Measurements from ENCODE around the gene TMEM181. TPM values are rescaled to one million over a fixed set of nuclear protein-coding genes. Genes with fewer than 3 reads are reported as not detected.
"Not testable (repeated sequence)": the region's sequence is repeated elsewhere in the genome, so short reads cannot be mapped to it uniquely, and the experiment has no call there.

The TMEM181 gene
- total RNA-seq, 2 donors from 2014 or later = 21.2 to 21.8 TPM

DNA sequence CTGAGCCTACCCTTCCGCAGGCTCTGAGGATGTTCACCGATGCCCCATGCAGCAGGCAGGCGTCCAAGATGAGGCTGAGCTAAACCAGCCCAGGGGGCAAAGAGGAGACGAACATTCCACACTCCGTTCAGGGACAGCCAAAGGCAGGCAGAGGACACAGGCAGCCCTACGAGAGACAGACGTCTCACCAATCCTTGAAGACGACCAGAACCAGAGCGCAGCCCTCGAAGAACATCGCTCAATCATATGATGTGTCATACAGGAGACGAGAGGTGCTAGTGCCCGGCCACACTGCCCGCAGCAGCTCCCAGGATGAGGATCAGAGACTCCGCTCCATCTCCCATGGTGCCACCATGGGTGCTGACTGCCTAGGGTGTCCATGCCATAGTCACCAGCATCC is 35.6 kb upstream of the TMEM181 start:
- Histone ChIP-seq H3K4me3 (ENCODE audit: low read length) (no peak overlapping the region), H3K4me1 (ENCODE audit: control insufficient read depth, insufficient read depth, low read length) (no peaks in the 10 kb centered on the region), H3K27me3 (ENCODE audit: control insufficient read depth, insufficient read depth, low read length, poor library complexity, severe bottlenecking) (no peaks in the 10 kb centered on the region), H3K36me3 (ENCODE audit: control insufficient read depth, insufficient read depth, low read length) (no peaks in the 10 kb centered on the region), H3K9ac (ENCODE audit: extremely low read depth, low read length, poor library complexity, severe bottlenecking) (no peak overlapping the region), H3K9me3 (ENCODE audit: control insufficient read depth, low read length) (no peaks in the 10 kb centered on the region), H3K27ac (ENCODE audit: low read depth, low read length) (no peak overlapping the region)
- Mint-ChIP-seq H3K4me1 (no peaks in the 10 kb centered on the region), H3K4me3 (no peak overlapping the region), H3K27ac (no peak overlapping the region), H3K9me3 (peaks cover 28% of the 10 kb centered on the region), H3K27me3 (ENCODE audit: insufficient read depth) (peaks cover 39% of the 10 kb centered on the region), H3K36me3 (ENCODE audit: low read depth) (no peaks in the 10 kb centered on the region)
- peak; percentile 27 for DNase-seq
- 93 to 95% methylated on average over 15 of the region's 15 CpGs for whole genome bisulfite sequencing, 2 experiments (ENCODE audit: insufficient coverage in 1 of 2, insufficient read length in 1 of 2)
- TF ChIP-seq, protein P1, sequence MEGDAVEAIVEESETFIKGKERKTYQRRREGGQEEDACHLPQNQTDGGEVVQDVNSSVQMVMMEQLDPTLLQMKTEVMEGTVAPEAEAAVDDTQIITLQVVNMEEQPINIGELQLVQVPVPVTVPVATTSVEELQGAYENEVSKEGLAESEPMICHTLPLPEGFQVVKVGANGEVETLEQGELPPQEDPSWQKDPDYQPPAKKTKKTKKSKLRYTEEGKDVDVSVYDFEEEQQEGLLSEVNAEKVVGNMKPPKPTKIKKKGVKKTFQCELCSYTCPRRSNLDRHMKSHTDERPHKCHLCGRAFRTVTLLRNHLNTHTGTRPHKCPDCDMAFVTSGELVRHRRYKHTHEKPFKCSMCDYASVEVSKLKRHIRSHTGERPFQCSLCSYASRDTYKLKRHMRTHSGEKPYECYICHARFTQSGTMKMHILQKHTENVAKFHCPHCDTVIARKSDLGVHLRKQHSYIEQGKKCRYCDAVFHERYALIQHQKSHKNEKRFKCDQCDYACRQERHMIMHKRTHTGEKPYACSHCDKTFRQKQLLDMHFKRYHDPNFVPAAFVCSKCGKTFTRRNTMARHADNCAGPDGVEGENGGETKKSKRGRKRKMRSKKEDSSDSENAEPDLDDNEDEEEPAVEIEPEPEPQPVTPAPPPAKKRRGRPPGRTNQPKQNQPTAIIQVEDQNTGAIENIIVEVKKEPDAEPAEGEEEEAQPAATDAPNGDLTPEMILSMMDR (conservative IDR thresholded peaks at IDR 0.05) = no peak

DNA sequence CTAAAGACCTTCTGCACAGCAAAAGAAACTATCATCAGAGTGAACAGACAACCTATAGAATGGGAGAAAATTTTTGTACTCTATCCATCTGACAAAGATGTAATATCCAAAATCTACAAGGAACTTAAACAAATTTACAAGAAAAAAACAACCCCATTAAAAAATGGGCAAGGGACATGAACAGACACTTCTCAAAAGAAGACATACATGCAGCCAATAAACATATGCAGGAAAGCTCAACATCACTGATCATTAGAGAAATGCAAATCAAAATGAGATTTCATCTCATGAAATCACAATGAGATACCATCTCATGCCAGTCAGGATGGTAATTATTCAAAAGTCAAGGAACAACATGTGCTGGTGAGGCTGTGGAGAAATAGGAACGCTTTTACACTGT is 32.0 kb upstream of the TMEM181 start:
- not testable (repeated sequence) for H3K4me3 Mint-ChIP-seq

DNA sequence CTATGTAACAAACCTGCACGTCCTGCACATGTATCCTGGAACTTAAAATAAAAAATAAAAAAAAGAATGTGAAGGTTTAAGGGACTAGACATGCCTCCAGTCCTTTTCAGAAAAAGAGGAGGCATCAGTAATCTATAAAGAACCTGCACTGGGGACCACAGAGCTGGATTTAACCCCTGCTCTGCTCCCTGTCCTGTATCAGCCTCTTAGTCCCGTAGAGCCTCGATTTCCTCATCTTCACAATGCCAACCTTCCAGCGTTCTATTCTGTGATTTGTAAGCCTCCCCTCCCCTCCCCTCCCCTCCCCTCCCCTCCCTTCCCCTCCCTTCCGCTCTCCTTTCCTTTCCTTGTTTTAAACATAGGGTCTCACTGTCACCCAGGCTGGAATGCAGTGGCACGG is 31.1 kb upstream of the TMEM181 start:
- Histone ChIP-seq H3K4me1 (ENCODE audit: control insufficient read depth, insufficient read depth, low read length) (no peaks in the 10 kb centered on the region), H3K9ac (ENCODE audit: extremely low read depth, low read length, poor library complexity, severe bottlenecking) (no peak overlapping the region), H3K27ac (ENCODE audit: low read depth, low read length) (no peak overlapping the region), H3K9me3 (ENCODE audit: control insufficient read depth, low read length) (no peaks in the 10 kb centered on the region), H3K27me3 (ENCODE audit: control insufficient read depth, insufficient read depth, low read length, poor library complexity, severe bottlenecking) (no peaks in the 10 kb centered on the region), H3K4me3 (ENCODE audit: low read length) (no peak overlapping the region), H3K36me3 (ENCODE audit: control insufficient read depth, insufficient read depth, low read length) (no peaks in the 10 kb centered on the region)
- Mint-ChIP-seq H3K4me1 (no peaks in the 10 kb centered on the region), H3K36me3 (ENCODE audit: low read depth) (no peaks in the 10 kb centered on the region), H3K4me3 (no peak overlapping the region), H3K27ac (no peak overlapping the region), H3K9me3 (peaks cover 22% of the 10 kb centered on the region), H3K27me3 (ENCODE audit: insufficient read depth) (peaks cover 43% of the 10 kb centered on the region)
- WGBS, 2 experiments (ENCODE audit: insufficient coverage in 1 of 2, insufficient read length in 1 of 2) = 94 to 100% methylated on average over 4 to 6 of the region's 6 CpGs
- DNase-seq = peak; percentile 10
- TF ChIP-seq, protein P1 (conservative IDR thresholded peaks at IDR 0.05) = no peak

More for the DNA sequence above, 32.0 kb upstream of the TMEM181 start:
- H3K27ac ChIP-seq (ENCODE audit: low read depth, low read length); H3K4me1 ChIP-seq (ENCODE audit: control insufficient read depth, insufficient read depth, low read length); H3K9ac ChIP-seq (ENCODE audit: extremely low read depth, low read length, poor library complexity, severe bottlenecking); H3K27ac Mint-ChIP-seq; H3K9me3 ChIP-seq (ENCODE audit: control insufficient read depth, low read length); H3K36me3 Mint-ChIP-seq (ENCODE audit: low read depth); H3K4me3 ChIP-seq (ENCODE audit: low read length); DNase-seq; H3K36me3 ChIP-seq (ENCODE audit: control insufficient read depth, insufficient read depth, low read length); H3K27me3 ChIP-seq (ENCODE audit: control insufficient read depth, insufficient read depth, low read length, poor library complexity, severe bottlenecking); H3K4me1 Mint-ChIP-seq: not testable (repeated sequence)
- H3K27me3 Mint-ChIP-seq (ENCODE audit: insufficient read depth) = peaks cover 46% of the 10 kb centered on the region
- 83 to 95% methylated on average over 1 of the region's 1 CpG for WGBS, 2 experiments (ENCODE audit: insufficient coverage in 1 of 2, insufficient read length in 1 of 2)
- H3K9me3 Mint-ChIP-seq = peaks cover 28% of the 10 kb centered on the region

DNA sequence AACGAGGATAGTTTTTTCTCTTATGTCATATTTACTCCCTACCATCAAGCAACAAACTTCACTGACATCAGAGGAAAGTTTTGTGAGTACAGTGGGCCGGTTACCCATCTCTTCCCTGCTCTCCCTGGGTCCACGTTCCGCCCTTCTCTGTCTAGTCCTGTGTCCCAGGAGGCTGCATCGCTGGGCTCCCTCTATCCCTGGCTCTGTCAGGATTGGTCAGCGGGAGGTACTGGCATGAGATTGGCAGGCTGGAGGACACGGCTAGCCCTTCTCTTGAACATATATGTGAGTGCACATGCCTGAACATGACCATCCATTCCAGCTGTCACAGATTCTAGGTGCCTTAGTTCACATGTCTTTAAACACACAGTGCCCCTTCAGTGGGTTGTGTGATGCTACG is 30.3 kb upstream of the TMEM181 start:
- H3K4me3 Mint-ChIP-seq = no peak overlapping the region
- H3K27ac ChIP-seq (ENCODE audit: low read depth, low read length) = no peak overlapping the region
- no peaks in the 10 kb centered on the region for H3K27me3 ChIP-seq (ENCODE audit: control insufficient read depth, insufficient read depth, low read length, poor library complexity, severe bottlenecking)
- TF ChIP-seq, protein P1 (conservative IDR thresholded peaks at IDR 0.05) = no peak
- H3K4me1 Mint-ChIP-seq = no peaks in the 10 kb centered on the region
- H3K36me3 Mint-ChIP-seq (ENCODE audit: low read depth) = no peaks in the 10 kb centered on the region
- H3K9me3 ChIP-seq (ENCODE audit: control insufficient read depth, low read length) = no peaks in the 10 kb centered on the region
- no peaks in the 10 kb centered on the region for H3K4me1 ChIP-seq (ENCODE audit: control insufficient read depth, insufficient read depth, low read length)
- H3K9ac ChIP-seq (ENCODE audit: extremely low read depth, low read length, poor library complexity, severe bottlenecking) = no peak overlapping the region
- H3K27me3 Mint-ChIP-seq (ENCODE audit: insufficient read depth) = peaks cover 42% of the 10 kb centered on the region
- 82 to 86% methylated on average over 7 to 8 of the region's 8 CpGs for WGBS, 2 experiments (ENCODE audit: insufficient coverage in 1 of 2, insufficient read length in 1 of 2)
- H3K36me3 ChIP-seq (ENCODE audit: control insufficient read depth, insufficient read depth, low read length) = no peaks in the 10 kb centered on the region
- H3K27ac Mint-ChIP-seq = no peak overlapping the region
- H3K9me3 Mint-ChIP-seq = peaks cover 17% of the 10 kb centered on the region
- DNase-seq = peak; percentile 33
- no peak overlapping the region for H3K4me3 ChIP-seq (ENCODE audit: low read length)

Measured in endodermal cell (in vitro differentiated cells).